Activated T-helper 17 cell treated with anti-CD3 and anti-CD28 coated beads, Interleukin-2, amount 50 U/mL, for 72 hours (primary cell): ENCODE data around the gene ZNF764. TPM values are rescaled to one million over a fixed set of nuclear protein-coding genes. Genes with fewer than 3 reads are reported as not detected.

Source experiments
- ATAC-seq: fragments of 150-1000 bp; cut with Tn5 transposase; replicated peaks from 2 replicates; pipeline ENCODE4 v1.10.0; 2021; ENCODE audit warnings: mild to moderate bottlenecking, moderate library complexity
- H3K27ac Mint-ChIP-seq: one replicate; pipeline ENCODE4 v1.8.0; 2022; ENCODE audit warnings: mixed read lengths
- H3K27me3 Mint-ChIP-seq: one replicate; pipeline ENCODE4 v1.8.0; 2022; ENCODE audit warnings: mixed read lengths
- H3K36me3 Mint-ChIP-seq: one replicate; pipeline ENCODE4 v1.8.0; 2022; ENCODE audit warnings: low read depth, mild to moderate bottlenecking, mixed read lengths
- H3K4me1 Mint-ChIP-seq: one replicate; pipeline ENCODE4 v1.8.0; 2022; ENCODE audit warnings: mixed read lengths
- H3K4me3 Mint-ChIP-seq: one replicate; pipeline ENCODE4 v1.8.0; 2022; ENCODE audit warnings: mild to moderate bottlenecking, mixed read lengths
- H3K9me3 Mint-ChIP-seq: one replicate; pipeline ENCODE4 v1.8.0; 2022; ENCODE audit warnings: mixed read lengths
- total RNA-seq, 2 donors: library from RNA; stranded (reverse); gene quantifications; one replicate each; pipeline ENCODE4 v1.2.3, GENCODE V29; 2022

Gene ZNF764
- total RNA-seq, 2 donors from 2014 or later = 13.8 to 14.1 TPM

- peaks cover 4% of the 10 kb centered on the region for H3K4me1 Mint-ChIP-seq
- H3K27ac Mint-ChIP-seq = peak overlapping the region; percentile 13
- no peak overlapping the region for H3K4me3 Mint-ChIP-seq
- ATAC-seq = no peak
- no peaks in the 10 kb centered on the region for H3K9me3 Mint-ChIP-seq
- H3K27me3 Mint-ChIP-seq = no peaks in the 10 kb centered on the region
- peaks cover 53% of the 10 kb centered on the region for H3K36me3 Mint-ChIP-seq
Measured at GRCh38 chr16:30521873-30522641, 36.1 kb downstream of the ZNF764 start.

- H3K36me3 Mint-ChIP-seq = peaks cover 59% of the 10 kb centered on the region
Measured at GRCh38 chr16:30521476-30521872, 36.7 kb downstream of the ZNF764 start.

GRCh38 chr16:30519120-30520049 is 38.8 kb downstream of the ZNF764 start:
- no peak for ATAC-seq
- H3K36me3 Mint-ChIP-seq = peaks cover 80% of the 10 kb centered on the region
- peak overlapping the region; percentile 72 for H3K27ac Mint-ChIP-seq
- no peaks in the 10 kb centered on the region for H3K27me3 Mint-ChIP-seq
- no peaks in the 10 kb centered on the region for H3K9me3 Mint-ChIP-seq
- H3K4me3 Mint-ChIP-seq = no peak overlapping the region
- peaks cover 9% of the 10 kb centered on the region for H3K4me1 Mint-ChIP-seq

More at GRCh38 chr16:30521476-30521872, 36.7 kb downstream of the ZNF764 start:
- H3K4me3 Mint-ChIP-seq = no peak overlapping the region
- peak overlapping the region; percentile 13 for H3K27ac Mint-ChIP-seq
- peaks cover 4% of the 10 kb centered on the region for H3K4me1 Mint-ChIP-seq
- no peaks in the 10 kb centered on the region for H3K9me3 Mint-ChIP-seq
- no peak for ATAC-seq
- H3K27me3 Mint-ChIP-seq = no peaks in the 10 kb centered on the region

GRCh38 chr16:30518552-30518951 is 39.6 kb downstream of the ZNF764 start:
- H3K9me3 Mint-ChIP-seq = no peaks in the 10 kb centered on the region
- no peak overlapping the region for H3K27ac Mint-ChIP-seq
- ATAC-seq = no peak
- peaks cover 9% of the 10 kb centered on the region for H3K4me1 Mint-ChIP-seq
- H3K4me3 Mint-ChIP-seq = no peak overlapping the region
- peaks cover 87% of the 10 kb centered on the region for H3K36me3 Mint-ChIP-seq
- no peaks in the 10 kb centered on the region for H3K27me3 Mint-ChIP-seq

GRCh38 chr16:30515275-30515674 is 42.9 kb downstream of the ZNF764 start:
- no peaks in the 10 kb centered on the region for H3K27me3 Mint-ChIP-seq
- peaks cover 5% of the 10 kb centered on the region for H3K4me1 Mint-ChIP-seq

GRCh38 chr16:30511509-30511908 is 46.7 kb downstream of the ZNF764 start:
- no peaks in the 10 kb centered on the region for H3K27me3 Mint-ChIP-seq
- no peaks in the 10 kb centered on the region for H3K9me3 Mint-ChIP-seq
- peak overlapping the region; percentile 73 for H3K27ac Mint-ChIP-seq
- H3K4me3 Mint-ChIP-seq = no peak overlapping the region
- H3K4me1 Mint-ChIP-seq = peaks cover 5% of the 10 kb centered on the region
- H3K36me3 Mint-ChIP-seq = peaks cover 98% of the 10 kb centered on the region
- ATAC-seq = no peak

More at GRCh38 chr16:30515275-30515674, 42.9 kb downstream of the ZNF764 start:
- no peaks in the 10 kb centered on the region for H3K9me3 Mint-ChIP-seq
- H3K36me3 Mint-ChIP-seq = peaks cover 99% of the 10 kb centered on the region
- H3K4me3 Mint-ChIP-seq = no peak overlapping the region
- peak overlapping the region; percentile 29 for H3K27ac Mint-ChIP-seq
- ATAC-seq = no peak

- Mint-ChIP-seq H3K36me3 (peaks cover 98% of the 10 kb centered on the region), H3K27ac (peak overlapping the region; percentile 73), H3K27me3 (no peaks in the 10 kb centered on the region), H3K4me1 (peaks cover 3% of the 10 kb centered on the region), H3K9me3 (no peaks in the 10 kb centered on the region), H3K4me3 (no peak overlapping the region)
- no peak for ATAC-seq
Measured at GRCh38 chr16:30510376-30510938, 47.7 kb downstream of the ZNF764 start.

GRCh38 chr16:30509081-30509765 is 49.0 kb downstream of the ZNF764 start:
- Mint-ChIP-seq H3K4me3 (no peak overlapping the region), H3K4me1 (no peaks in the 10 kb centered on the region), H3K9me3 (no peaks in the 10 kb centered on the region), H3K27me3 (no peaks in the 10 kb centered on the region), H3K36me3 (peaks cover 98% of the 10 kb centered on the region), H3K27ac (peak overlapping the region; percentile 36)
- no peak for ATAC-seq

Other genes with a start within 250 kb of the ZNF764 start
- gene CD2BP2, start 203.1 kb downstream of the ZNF764 start, total RNA-seq = 10 to 100 TPM; 51.0 to 69.9 TPM
- 10 to 100 TPM; 49.7 to 64.2 TPM for gene TBC1D10B, start 187.9 kb downstream of the ZNF764 start, total RNA-seq
- 1 to 10 TPM in 1 of 2 donors, not detected in 1; 1.6 TPM for gene MYL11, start 183.6 kb downstream of the ZNF764 start, total RNA-seq
- gene SEPTIN1, start 175.8 kb downstream of the ZNF764 start, total RNA-seq = 100 to 1,000 TPM; 198 to 216 TPM
- gene ZNF48, start 163.0 kb downstream of the ZNF764 start, total RNA-seq = 10 to 100 TPM; 10.2 to 10.5 TPM
- 1 to 10 TPM; 5.1 to 5.2 TPM for gene ZNF771, start 150.8 kb downstream of the ZNF764 start, total RNA-seq
- gene DCTPP1, start 128.3 kb downstream of the ZNF764 start, total RNA-seq = 100 to 1,000 TPM in 1 of 2 donors, 10 to 100 TPM in 1; 60.9 to 173 TPM
- 10 to 100 TPM; 48.9 to 79.1 TPM for gene SEPHS2, start 112.5 kb downstream of the ZNF764 start, total RNA-seq
- 100 to 1,000 TPM; 319 to 344 TPM for gene ITGAL, start 85.6 kb downstream of the ZNF764 start, total RNA-seq
- 1 to 10 TPM; 3.7 to 5.3 TPM for gene ZNF768, start 31.8 kb downstream of the ZNF764 start, total RNA-seq
- 10 to 100 TPM in 1 of 2 donors, 1 to 10 TPM in 1; 6.9 to 12.9 TPM for gene ZNF747, start 23.5 kb downstream of the ZNF764 start, total RNA-seq
- gene ZNF688, start 13.3 kb upstream of the ZNF764 start, total RNA-seq = 1 to 10 TPM; 7.3 to 9.7 TPM
- 10 to 100 TPM; 10.5 to 15.5 TPM for gene ZNF785, start 27.3 kb upstream of the ZNF764 start, total RNA-seq
- gene ZNF689, start 52.0 kb upstream of the ZNF764 start, total RNA-seq = 10 to 100 TPM in 1 of 2 donors, 1 to 10 TPM in 1; 5.9 to 12.1 TPM
- 10 to 100 TPM; 76.6 to 97.5 TPM for gene PRR14, start 92.6 kb upstream of the ZNF764 start, total RNA-seq
- 100 to 1,000 TPM in 1 of 2 donors, 10 to 100 TPM in 1; 92.6 to 140 TPM for gene FBRS, start 100.1 kb upstream of the ZNF764 start, total RNA-seq
- 10 to 100 TPM; 63.6 to 86.7 TPM for gene SRCAP, start 140.8 kb upstream of the ZNF764 start, total RNA-seq
- 10 to 100 TPM; 30.0 to 43.3 TPM for gene PHKG2, start 190.1 kb upstream of the ZNF764 start, total RNA-seq
- gene CFAP119, start 203.7 kb upstream of the ZNF764 start, total RNA-seq = 1 to 10 TPM; 2.9 TPM
- 10 to 100 TPM; 90.7 to 95.1 TPM for gene RNF40, start 203.9 kb upstream of the ZNF764 start, total RNA-seq
- under 1 TPM; 0.28 to 0.48 TPM for gene ZNF629, start 228.8 kb upstream of the ZNF764 start, total RNA-seq